Neural cell (in vitro differentiated cells): Measurements from ENCODE around the gene FNBP1L. TPM values are rescaled to one million over a fixed set of nuclear protein-coding genes. Genes with fewer than 3 reads are reported as not detected.

Source experiments
- H2AFZ ChIP-seq: fragments of 200-600, 300-800 bp; sonication (generic), shearing (Covaris generic); 2 replicates; pipeline ENCODE4 v1.6.0; 2014; ENCODE audit warnings: low read depth, mild to moderate bottlenecking, antibody characterized with exemption, low read length, moderate library complexity
- H3F3A ChIP-seq: fragments of 200-600 bp; shearing (Covaris generic); 2 replicates; pipeline ENCODE4 v1.6.1; 2016; ENCODE audit warnings: mild to moderate bottlenecking, moderate library complexity, mixed read lengths, antibody characterized with exemption, low read length; ENCODE audit not compliant: insufficient read depth, poor library complexity, severe bottlenecking
- H3K27ac ChIP-seq: fragments of 200-600, 300-800 bp; sonication (generic), shearing (Covaris generic); 2 replicates; pipeline ENCODE4 v1.5.1; 2014; ENCODE audit warnings: mild to moderate bottlenecking, low read length, moderate library complexity
- H3K27me3 ChIP-seq: fragments of 300-800, 200-600 bp; sonication (generic), shearing (Covaris generic); 2 replicates; pipeline ENCODE4 v1.6.0; 2014; ENCODE audit warnings: mild to moderate bottlenecking, low read depth, low read length, moderate library complexity; ENCODE audit not compliant: insufficient read depth
- H3K36me3 ChIP-seq: fragments of 300-800, 200-600 bp; sonication (generic), shearing (Covaris generic); 2 replicates; pipeline ENCODE4 v1.5.1; 2014; ENCODE audit warnings: mild to moderate bottlenecking, antibody characterized with exemption, low read length, moderate library complexity; ENCODE audit not compliant: insufficient read depth
- H3K4me2 ChIP-seq: fragments of 300-800, 200-600 bp; sonication (generic), shearing (Covaris generic); 2 replicates; pipeline ENCODE4 v1.6.0; 2014; ENCODE audit warnings: mild to moderate bottlenecking, low read length
- H3K4me3 ChIP-seq: fragments of 300-800, 200-600 bp; sonication (generic), shearing (Covaris generic); 2 replicates; pipeline ENCODE4 v1.5.1; 2014; ENCODE audit warnings: mild to moderate bottlenecking, low read length, moderate library complexity
- H3K79me2 ChIP-seq: fragments of 200-600 bp; shearing (Covaris generic); replicated peaks from 2 replicates; pipeline ENCODE4 v1.6.0; 2014; ENCODE audit warnings: mild to moderate bottlenecking, low read length, moderate library complexity; ENCODE audit not compliant: insufficient read depth
- H3K9ac ChIP-seq: fragments of 300-800, 200-600 bp; sonication (generic), shearing (Covaris generic); 2 replicates; pipeline ENCODE4 v1.6.1; 2016; ENCODE audit warnings: mild to moderate bottlenecking, low read length, mixed read lengths
- H3K9me2 ChIP-seq: fragments of 200-600 bp; shearing (Covaris generic); 2 replicates; pipeline ENCODE4 v1.6.1; 2016; ENCODE audit warnings: mild to moderate bottlenecking, low read length, mixed read lengths; ENCODE audit not compliant: insufficient read depth
- H3K9me3 ChIP-seq: fragments of 200-600, 300-800 bp; sonication (generic), shearing (Covaris generic); 2 replicates; pipeline ENCODE4 v1.6.1; 2016; ENCODE audit warnings: mild to moderate bottlenecking, mixed run types, low read length, moderate library complexity, mixed read lengths
- H4K20me1 ChIP-seq: fragments of 200-600 bp; shearing (Covaris generic); 2 replicates; pipeline ENCODE4 v1.6.1; 2016; ENCODE audit warnings: mild to moderate bottlenecking, mixed run types; ENCODE audit not compliant: insufficient read depth
- EP300 ChIP-seq: fragments of 450-650 bp; conservative IDR thresholded peaks from 2 replicates; pipeline ENCODE4 v1.6.1; 2014; ENCODE audit warnings: antibody characterized with exemption, mild to moderate bottlenecking, moderate library complexity; ENCODE audit not compliant: poor library complexity, severe bottlenecking
- EZH2 ChIP-seq: fragments of 200-600, 300-800 bp; shearing (Covaris generic), sonication (generic); IDR thresholded peaks from 2 replicates; pipeline ENCODE4 v1.6.1; 2014; ENCODE audit warnings: antibody characterized with exemption, low read length, borderline replicate concordance, mild to moderate bottlenecking; ENCODE audit not compliant: insufficient read depth, poor library complexity, severe bottlenecking
- MXI1 ChIP-seq: fragments of 450-650 bp; conservative IDR thresholded peaks from 2 replicates; pipeline ENCODE4 v1.6.1; 2014; ENCODE audit warnings: antibody characterized with exemption, mild to moderate bottlenecking; ENCODE audit not compliant: poor library complexity, severe bottlenecking
- POLR2AphosphoS5 ChIP-seq: IDR thresholded peaks from 2 replicates; pipeline ENCODE4 v1.6.1; 2012
- RAD21 ChIP-seq: fragments of 450-650 bp; conservative IDR thresholded peaks from 2 replicates; pipeline ENCODE4 v1.6.1; 2014; ENCODE audit warnings: antibody characterized with exemption, mild to moderate bottlenecking, moderate library complexity
- SMC3 ChIP-seq: fragments of 450-650 bp; conservative IDR thresholded peaks from 2 replicates; pipeline ENCODE4 v1.6.1; 2014; ENCODE audit warnings: antibody characterized with exemption, mild to moderate bottlenecking, moderate library complexity; ENCODE audit not compliant: poor library complexity
- TAF1 ChIP-seq: IDR thresholded peaks from 2 replicates; pipeline ENCODE4 v1.6.1; 2012; ENCODE audit warnings: low read depth
- polyA plus RNA-seq: library from polyadenylated mRNA; depleted of rRNA; stranded (reverse); fragments of >200 nt; gene quantifications from 2 replicates; pipeline ENCODE4 v1.2.3, GENCODE V29; 2014
- TF ChIP-seq, protein P1 (sequence below): fragments of 450-650 bp; IDR thresholded peaks from 2 replicates; pipeline ENCODE4 v1.5.1; 2014; ENCODE audit warnings: antibody characterized with exemption, mild to moderate bottlenecking, moderate library complexity; ENCODE audit not compliant: poor library complexity, severe bottlenecking
- TF ChIP-seq, protein P2 (sequence below): IDR thresholded peaks from 2 replicates; pipeline ENCODE4 v1.6.1; 2012; ENCODE audit warnings: borderline replicate concordance

FNBP1L gene
- polyA plus RNA-seq, 1 donor from 2014 or later, result 1,044 TPM

DNA sequence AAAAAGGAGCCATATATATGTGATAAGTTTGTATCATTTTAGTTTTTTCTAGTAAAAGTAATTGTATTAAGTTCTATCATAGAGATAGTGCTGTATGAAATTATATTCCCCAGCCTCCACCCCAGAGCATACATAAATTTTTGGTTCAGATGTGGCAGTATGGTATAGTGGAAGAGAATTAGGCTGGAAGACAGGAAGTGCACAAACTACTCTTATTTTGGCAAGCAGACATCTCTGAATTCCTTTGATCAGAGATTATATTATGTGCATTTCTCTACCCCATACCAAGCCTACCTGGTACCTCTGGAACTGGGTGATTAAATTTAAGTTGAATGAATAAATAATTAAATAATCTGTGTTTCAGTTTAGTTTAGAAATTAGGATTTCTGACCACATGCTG is 55.9 kb downstream of the FNBP1L start:
- H3K36me3 ChIP-seq, result no peaks in the 10 kb centered on the region
- H3K27ac ChIP-seq, result no peak overlapping the region
- no peaks in the 10 kb centered on the region for H3F3A ChIP-seq
- no peak overlapping the region for H3K4me2 ChIP-seq
- H3K27me3 ChIP-seq, result no peaks in the 10 kb centered on the region
- no peak overlapping the region for H3K4me3 ChIP-seq
- H3K79me2 ChIP-seq, result peaks cover 86% of the 10 kb centered on the region
- no peaks in the 10 kb centered on the region for H3K9me2 ChIP-seq
- no peaks in the 10 kb centered on the region for H3K9me3 ChIP-seq
- H2AFZ ChIP-seq, result no peak overlapping the region
- TF ChIP-seq TAF1, result no peak
- TF ChIP-seq, protein P1, sequence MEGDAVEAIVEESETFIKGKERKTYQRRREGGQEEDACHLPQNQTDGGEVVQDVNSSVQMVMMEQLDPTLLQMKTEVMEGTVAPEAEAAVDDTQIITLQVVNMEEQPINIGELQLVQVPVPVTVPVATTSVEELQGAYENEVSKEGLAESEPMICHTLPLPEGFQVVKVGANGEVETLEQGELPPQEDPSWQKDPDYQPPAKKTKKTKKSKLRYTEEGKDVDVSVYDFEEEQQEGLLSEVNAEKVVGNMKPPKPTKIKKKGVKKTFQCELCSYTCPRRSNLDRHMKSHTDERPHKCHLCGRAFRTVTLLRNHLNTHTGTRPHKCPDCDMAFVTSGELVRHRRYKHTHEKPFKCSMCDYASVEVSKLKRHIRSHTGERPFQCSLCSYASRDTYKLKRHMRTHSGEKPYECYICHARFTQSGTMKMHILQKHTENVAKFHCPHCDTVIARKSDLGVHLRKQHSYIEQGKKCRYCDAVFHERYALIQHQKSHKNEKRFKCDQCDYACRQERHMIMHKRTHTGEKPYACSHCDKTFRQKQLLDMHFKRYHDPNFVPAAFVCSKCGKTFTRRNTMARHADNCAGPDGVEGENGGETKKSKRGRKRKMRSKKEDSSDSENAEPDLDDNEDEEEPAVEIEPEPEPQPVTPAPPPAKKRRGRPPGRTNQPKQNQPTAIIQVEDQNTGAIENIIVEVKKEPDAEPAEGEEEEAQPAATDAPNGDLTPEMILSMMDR, result no peak
- TF ChIP-seq EP300, result no peak
- no peak for TF ChIP-seq SMC3
- no peak for TF ChIP-seq MXI1
- TF ChIP-seq RAD21, result no peak
- H4K20me1 ChIP-seq, result peaks cover 24% of the 10 kb centered on the region
- no peak overlapping the region for H3K9ac ChIP-seq

DNA sequence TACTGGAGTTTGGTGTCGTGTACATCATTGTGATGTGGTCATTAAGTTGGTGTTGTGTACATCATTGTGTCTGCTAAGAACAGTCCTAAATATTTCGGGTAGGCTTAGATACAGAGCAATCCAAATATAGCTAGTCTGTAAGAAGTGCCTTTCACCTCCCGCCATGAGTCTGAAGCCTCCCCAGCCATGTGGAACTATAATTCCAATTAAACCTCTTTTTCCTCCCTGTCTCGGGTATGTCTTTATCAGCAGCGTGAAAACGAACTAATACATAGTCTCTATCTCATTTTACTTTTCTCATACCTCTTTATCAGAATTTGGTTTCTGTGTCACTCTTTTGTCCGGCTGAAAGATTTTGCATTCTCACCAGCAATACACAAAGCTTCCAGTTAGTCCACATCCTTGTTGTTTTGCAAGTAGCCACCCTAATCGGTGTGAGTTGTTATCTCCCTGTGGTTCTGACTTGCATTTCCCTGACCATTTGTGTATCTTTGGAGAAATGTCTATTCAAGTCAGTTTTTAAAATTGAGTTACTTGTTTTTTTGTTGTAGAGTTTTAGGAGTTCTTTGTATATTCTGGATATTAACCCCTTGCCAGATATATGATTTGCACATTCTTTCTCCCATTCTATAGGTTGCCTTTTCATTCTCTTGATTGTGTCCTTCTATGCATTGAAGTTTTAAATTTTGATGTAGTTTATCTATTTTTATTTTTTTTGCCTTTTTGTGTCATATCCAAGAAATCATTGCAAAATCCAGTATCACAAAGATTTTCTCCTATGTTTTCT is 56.5 kb downstream of the FNBP1L start:
- Histone ChIP-seq H3K4me3 (no peak overlapping the region), H3K36me3 (no peaks in the 10 kb centered on the region), H3F3A (no peaks in the 10 kb centered on the region), H3K9me2 (no peaks in the 10 kb centered on the region), H3K27me3 (no peaks in the 10 kb centered on the region), H3K79me2 (peaks cover 85% of the 10 kb centered on the region), H2AFZ (no peak overlapping the region), H3K4me2 (no peak overlapping the region), H4K20me1 (peaks cover 18% of the 10 kb centered on the region), H3K9ac (no peak overlapping the region), H3K9me3 (no peaks in the 10 kb centered on the region), H3K27ac (no peak overlapping the region)
- TF ChIP-seq, protein P2, sequence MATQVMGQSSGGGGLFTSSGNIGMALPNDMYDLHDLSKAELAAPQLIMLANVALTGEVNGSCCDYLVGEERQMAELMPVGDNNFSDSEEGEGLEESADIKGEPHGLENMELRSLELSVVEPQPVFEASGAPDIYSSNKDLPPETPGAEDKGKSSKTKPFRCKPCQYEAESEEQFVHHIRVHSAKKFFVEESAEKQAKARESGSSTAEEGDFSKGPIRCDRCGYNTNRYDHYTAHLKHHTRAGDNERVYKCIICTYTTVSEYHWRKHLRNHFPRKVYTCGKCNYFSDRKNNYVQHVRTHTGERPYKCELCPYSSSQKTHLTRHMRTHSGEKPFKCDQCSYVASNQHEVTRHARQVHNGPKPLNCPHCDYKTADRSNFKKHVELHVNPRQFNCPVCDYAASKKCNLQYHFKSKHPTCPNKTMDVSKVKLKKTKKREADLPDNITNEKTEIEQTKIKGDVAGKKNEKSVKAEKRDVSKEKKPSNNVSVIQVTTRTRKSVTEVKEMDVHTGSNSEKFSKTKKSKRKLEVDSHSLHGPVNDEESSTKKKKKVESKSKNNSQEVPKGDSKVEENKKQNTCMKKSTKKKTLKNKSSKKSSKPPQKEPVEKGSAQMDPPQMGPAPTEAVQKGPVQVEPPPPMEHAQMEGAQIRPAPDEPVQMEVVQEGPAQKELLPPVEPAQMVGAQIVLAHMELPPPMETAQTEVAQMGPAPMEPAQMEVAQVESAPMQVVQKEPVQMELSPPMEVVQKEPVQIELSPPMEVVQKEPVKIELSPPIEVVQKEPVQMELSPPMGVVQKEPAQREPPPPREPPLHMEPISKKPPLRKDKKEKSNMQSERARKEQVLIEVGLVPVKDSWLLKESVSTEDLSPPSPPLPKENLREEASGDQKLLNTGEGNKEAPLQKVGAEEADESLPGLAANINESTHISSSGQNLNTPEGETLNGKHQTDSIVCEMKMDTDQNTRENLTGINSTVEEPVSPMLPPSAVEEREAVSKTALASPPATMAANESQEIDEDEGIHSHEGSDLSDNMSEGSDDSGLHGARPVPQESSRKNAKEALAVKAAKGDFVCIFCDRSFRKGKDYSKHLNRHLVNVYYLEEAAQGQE, result no peak
- TF ChIP-seq SMC3, result no peak
- TF ChIP-seq TAF1, result no peak
- no peak for TF ChIP-seq EP300
- TF ChIP-seq, protein P1, result no peak
- no peak for TF ChIP-seq RAD21
- no peak for TF ChIP-seq EZH2
- no peak for TF ChIP-seq POLR2AphosphoS5
- TF ChIP-seq MXI1, result no peak
